GM19395 (cell line): ENCODE results near the gene SLC13A1.
"Not testable (repeated sequence)": the region's sequence is repeated elsewhere in the genome, so short reads cannot be mapped to it uniquely, and the experiment has no call there.

Source experiments
- ATAC-seq: cut with Tn5 transposase; IDR thresholded peaks from one replicate; pipeline ENCODE4 v1.9.1; 2021; ENCODE audit warnings: mild to moderate bottlenecking, moderate library complexity; ENCODE audit not compliant: unreplicated experiment

The SLC13A1 gene

GRCh38 chr7:123199883-123200282 is at the start of gene SLC13A1:
SLC13A1 (minus strand) TSS chr7:123199969; CDS start chr7:123199946, 23 bp downstream.
- no peak for ATAC-seq

- no peak for ATAC-seq
These were observed 45.0 kb upstream of the SLC13A1 start for GRCh38 chr7:123244768-123245167.

GRCh38 chr7:123242467-123243092 is 42.8 kb upstream of the SLC13A1 start:
- no peak for ATAC-seq

- no peak for ATAC-seq
These were observed 42.0 kb upstream of the SLC13A1 start for GRCh38 chr7:123241809-123242208.

GRCh38 chr7:123231021-123232000 is 31.5 kb upstream of the SLC13A1 start:
- no peak for ATAC-seq

- no peak for ATAC-seq
These were observed 30.8 kb upstream of the SLC13A1 start for GRCh38 chr7:123230603-123231002.

- ATAC-seq = no peak
These were observed 30.4 kb upstream of the SLC13A1 start for GRCh38 chr7:123230147-123230546.

GRCh38 chr7:123229426-123229825 is 29.7 kb upstream of the SLC13A1 start:
- no peak for ATAC-seq

GRCh38 chr7:123227666-123228065 is 27.9 kb upstream of the SLC13A1 start:
- not testable (repeated sequence) for ATAC-seq

- ATAC-seq = no peak
These were observed 20.6 kb upstream of the SLC13A1 start for GRCh38 chr7:123220396-123220795.

GRCh38 chr7:123218866-123219265 is 19.1 kb upstream of the SLC13A1 start:
- ATAC-seq = no peak

- ATAC-seq = no peak
These were observed 17.1 kb upstream of the SLC13A1 start for GRCh38 chr7:123216825-123217224.

GRCh38 chr7:123215350-123215749 is 15.6 kb upstream of the SLC13A1 start:
- no peak for ATAC-seq

- no peak for ATAC-seq
These were observed 11.8 kb upstream of the SLC13A1 start for GRCh38 chr7:123211545-123211944.

- ATAC-seq = no peak
These were observed 11.2 kb upstream of the SLC13A1 start for GRCh38 chr7:123210986-123211385.

GRCh38 chr7:123209786-123210185 is 10.0 kb upstream of the SLC13A1 start:
- no peak for ATAC-seq

GRCh38 chr7:123208793-123209192 is 9.0 kb upstream of the SLC13A1 start:
- no peak for ATAC-seq

- no peak for ATAC-seq
These were observed 4.6 kb upstream of the SLC13A1 start for GRCh38 chr7:123204206-123204835.

GRCh38 chr7:123201901-123202300 is 2.1 kb upstream of the SLC13A1 start:
- no peak for ATAC-seq

GRCh38 chr7:123198668-123199652 is 809 bp downstream of the SLC13A1 start:
- ATAC-seq = no peak
